Mesodermal cell (in vitro differentiated cells): ENCODE data around the gene TPK1.

ENCODE experiments used
- H3K27ac ChIP-seq: 2 replicates; pipeline ENCODE4 v1.7.0; 2013; ENCODE audit warnings: mild to moderate bottlenecking, low read depth, low read length, moderate library complexity; ENCODE audit not compliant: severe bottlenecking
- H3K36me3 ChIP-seq: 2 replicates; pipeline ENCODE4 v1.7.1; 2013; ENCODE audit warnings: mild to moderate bottlenecking, low read length, moderate library complexity; ENCODE audit not compliant: control insufficient read depth, insufficient read depth
- H3K4me1 ChIP-seq: one replicate; pipeline ENCODE4 v1.7.1; 2013; ENCODE audit warnings: mild to moderate bottlenecking, low read length; ENCODE audit not compliant: insufficient read depth, control insufficient read depth, poor library complexity, severe bottlenecking
- H3K4me3 ChIP-seq: 2 replicates; pipeline ENCODE4 v1.7.0; 2013; ENCODE audit warnings: low read length, control low read depth, mild to moderate bottlenecking; ENCODE audit not compliant: insufficient read depth, poor library complexity, severe bottlenecking; ENCODE audit errors: extremely low read depth
- H3K9me3 ChIP-seq: 2 replicates; pipeline ENCODE4 v1.7.1; 2013; ENCODE audit warnings: mild to moderate bottlenecking, low read length, moderate library complexity; ENCODE audit not compliant: control insufficient read depth
- WGBS, 2 experiments: methylation state at CpG; one replicate each; pipeline ENCODE4 v1.1.5; 2013; ENCODE audit warnings: missing lambda C conversion rate in 2 of 2; ENCODE audit not compliant: insufficient coverage in 2 of 2; 5-methylcytosine and 5-hydroxymethylcytosine counted together

TPK1 gene

DNA sequence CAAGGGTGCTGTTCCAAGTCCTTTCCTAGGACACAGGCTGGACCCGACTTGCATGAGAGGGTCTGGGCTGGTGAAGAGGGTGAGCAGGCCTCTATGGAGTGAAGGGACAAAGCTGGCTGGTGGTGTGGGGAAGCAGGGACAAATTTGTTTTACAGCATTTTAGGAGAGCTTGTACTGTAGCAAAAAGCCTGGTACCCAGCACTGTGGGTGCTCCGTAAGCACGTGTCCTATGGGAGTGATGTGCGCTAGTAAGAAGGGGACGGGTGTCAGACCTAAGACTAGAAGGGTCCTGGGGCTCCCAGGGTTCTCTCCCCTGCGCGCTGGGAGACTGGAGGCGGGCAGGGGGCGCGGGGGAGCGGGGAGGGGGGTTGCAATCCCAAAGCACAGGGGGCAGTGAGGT, 432.8 kb downstream of the TPK1 start:
- Histone ChIP-seq H3K4me1 (no peaks in the 10 kb centered on the region), H3K4me3 (no peak overlapping the region), H3K36me3 (no peaks in the 10 kb centered on the region), H3K27ac (no peak overlapping the region), H3K9me3 (no peaks in the 10 kb centered on the region)
- 90 to 95% methylated on average over 4 to 8 of the region's 11 CpGs for WGBS, 2 experiments
